Measurements from ENCODE around the gene CDH13. TPM values are rescaled to one million over a fixed set of nuclear protein-coding genes. Genes with fewer than 3 reads are reported as not detected.

CDH13 gene
- total RNA-seq, 1 donor from 2014 or later, result 81.1 TPM

- DNase-seq, result no peak
- Mint-ChIP-seq H3K27ac (ENCODE audit: unreplicated experiment) (no peak overlapping the region), H3K27me3 (ENCODE audit: unreplicated experiment) (peaks cover 12% of the 10 kb centered on the region), H3K36me3 (ENCODE audit: unreplicated experiment) (peaks cover 3% of the 10 kb centered on the region), H3K9me3 (ENCODE audit: unreplicated experiment) (peaks cover 11% of the 10 kb centered on the region), H3K4me1 (ENCODE audit: low read depth, unreplicated experiment) (peaks cover 14% of the 10 kb centered on the region), H3K4me3 (ENCODE audit: unreplicated experiment) (no peak overlapping the region)
- no peak for TF ChIP-seq CTCF (IDR thresholded peaks at IDR 0.05; ENCODE audit: partially characterized antibody, unreplicated experiment)
These were observed 1021.6 kb downstream of the CDH13 start for GRCh38 chr16:83648347-83648746.

GRCh38 chr16:83651871-83652270, 1025.1 kb downstream of the CDH13 start:
- peaks cover 9% of the 10 kb centered on the region for H3K27me3 Mint-ChIP-seq (ENCODE audit: unreplicated experiment)

GRCh38 chr16:83652943-83653342, 1026.2 kb downstream of the CDH13 start:
- no peaks in the 10 kb centered on the region for H3K36me3 Mint-ChIP-seq (ENCODE audit: unreplicated experiment)
- no peak for TF ChIP-seq CTCF (IDR thresholded peaks at IDR 0.05; ENCODE audit: partially characterized antibody, unreplicated experiment)

More at GRCh38 chr16:83651871-83652270, 1025.1 kb downstream of the CDH13 start:
- no peak overlapping the region for H3K4me3 Mint-ChIP-seq (ENCODE audit: unreplicated experiment)
- peaks cover 14% of the 10 kb centered on the region for H3K4me1 Mint-ChIP-seq (ENCODE audit: low read depth, unreplicated experiment)
- no peak for DNase-seq
- H3K9me3 Mint-ChIP-seq (ENCODE audit: unreplicated experiment), result peaks cover 9% of the 10 kb centered on the region
- no peak for TF ChIP-seq CTCF (IDR thresholded peaks at IDR 0.05; ENCODE audit: partially characterized antibody, unreplicated experiment)
- H3K36me3 Mint-ChIP-seq (ENCODE audit: unreplicated experiment), result peaks cover 3% of the 10 kb centered on the region
- no peak overlapping the region for H3K27ac Mint-ChIP-seq (ENCODE audit: unreplicated experiment)

GRCh38 chr16:83653785-83654184, 1027.0 kb downstream of the CDH13 start:
- no peaks in the 10 kb centered on the region for H3K36me3 Mint-ChIP-seq (ENCODE audit: unreplicated experiment)
- H3K4me3 Mint-ChIP-seq (ENCODE audit: unreplicated experiment), result no peak overlapping the region
- no peak overlapping the region for H3K27ac Mint-ChIP-seq (ENCODE audit: unreplicated experiment)
- TF ChIP-seq CTCF (IDR thresholded peaks at IDR 0.05; ENCODE audit: partially characterized antibody, unreplicated experiment), result no peak
- peaks cover 10% of the 10 kb centered on the region for H3K9me3 Mint-ChIP-seq (ENCODE audit: unreplicated experiment)
- H3K4me1 Mint-ChIP-seq (ENCODE audit: low read depth, unreplicated experiment), result peaks cover 12% of the 10 kb centered on the region
- no peak for DNase-seq
- H3K27me3 Mint-ChIP-seq (ENCODE audit: unreplicated experiment), result peaks cover 6% of the 10 kb centered on the region

More at GRCh38 chr16:83652943-83653342, 1026.2 kb downstream of the CDH13 start:
- DNase-seq, result no peak
- Mint-ChIP-seq H3K27ac (ENCODE audit: unreplicated experiment) (no peak overlapping the region), H3K4me1 (ENCODE audit: low read depth, unreplicated experiment) (peaks cover 14% of the 10 kb centered on the region), H3K27me3 (ENCODE audit: unreplicated experiment) (peaks cover 9% of the 10 kb centered on the region), H3K4me3 (ENCODE audit: unreplicated experiment) (peak overlapping the region; percentile 28), H3K9me3 (ENCODE audit: unreplicated experiment) (peaks cover 10% of the 10 kb centered on the region)

GRCh38 chr16:83660282-83660681, 1033.5 kb downstream of the CDH13 start:
- H3K4me1 Mint-ChIP-seq (ENCODE audit: low read depth, unreplicated experiment), result no peaks in the 10 kb centered on the region
- H3K27me3 Mint-ChIP-seq (ENCODE audit: unreplicated experiment), result no peaks in the 10 kb centered on the region
- no peak for DNase-seq
- peaks cover 4% of the 10 kb centered on the region for H3K9me3 Mint-ChIP-seq (ENCODE audit: unreplicated experiment)
- H3K36me3 Mint-ChIP-seq (ENCODE audit: unreplicated experiment), result peaks cover 12% of the 10 kb centered on the region
- TF ChIP-seq CTCF (IDR thresholded peaks at IDR 0.05; ENCODE audit: partially characterized antibody, unreplicated experiment), result no peak
- no peak overlapping the region for H3K27ac Mint-ChIP-seq (ENCODE audit: unreplicated experiment)
- no peak overlapping the region for H3K4me3 Mint-ChIP-seq (ENCODE audit: unreplicated experiment)
